GM21367 (cell line): ENCODE results near the gene GPBAR1.
"Not testable (repeated sequence)": the region's sequence is repeated elsewhere in the genome, so short reads cannot be mapped to it uniquely, and the experiment has no call there.

Experiments used
- ATAC-seq: cut with Tn5 transposase; IDR thresholded peaks from one replicate; pipeline ENCODE4 v1.9.1; 2021; ENCODE audit not compliant: unreplicated experiment

GPBAR1 gene

GRCh38 chr2:218305383-218305782 lies 44.6 kb downstream of the GPBAR1 start:
- ATAC-seq: no peak

- ATAC-seq: no peak
These were observed 45.5 kb downstream of the GPBAR1 start for GRCh38 chr2:218306184-218306920.

GRCh38 chr2:218307415-218308090 lies 46.7 kb downstream of the GPBAR1 start:
- ATAC-seq: no peak

- no peak for ATAC-seq
These were observed 50.2 kb downstream of the GPBAR1 start for GRCh38 chr2:218310853-218311540.

- ATAC-seq: not testable (repeated sequence)
These were observed 50.9 kb downstream of the GPBAR1 start for GRCh38 chr2:218311541-218312266.

- no peak for ATAC-seq
These were observed 51.5 kb downstream of the GPBAR1 start for GRCh38 chr2:218312267-218312756.

- ATAC-seq: no peak
These were observed 52.5 kb downstream of the GPBAR1 start for GRCh38 chr2:218313356-218313755.
